RWPE2 (cell line): ENCODE measurements around the gene ADAMTS10.

Source experiments
- ATAC-seq: fragments of 200-7000 bp; cut with Tn5 transposase; 3 replicates; pipeline ENCODE4 v1.9.1; 2021; ENCODE audit warnings: low read depth
- DNase-seq: peaks from one replicate; pipeline ENCODE4 v3.0.0-alpha.2; 2020; ENCODE audit warnings: low spot score
- H3K27ac ChIP-seq: fragments of 450-650 bp; 2 replicates; pipeline ENCODE4 v1.5.1; 2017; ENCODE audit warnings: mild to moderate bottlenecking; ENCODE audit not compliant: poor library complexity, severe bottlenecking
- H3K27me3 ChIP-seq: fragments of 250-450 bp; sonication (Bioruptor Pico); 2 replicates; pipeline ENCODE4 v1.5.1; 2021; ENCODE audit warnings: mild to moderate bottlenecking, moderate library complexity; ENCODE audit not compliant: insufficient read depth, poor library complexity, severe bottlenecking
- H3K36me3 ChIP-seq: fragments of 250-450 bp; sonication (Bioruptor Pico); 2 replicates; pipeline ENCODE4 v1.5.1; 2020; ENCODE audit warnings: low read depth, mild to moderate bottlenecking, moderate library complexity
- H3K4me1 ChIP-seq: fragments of 250-450 bp; sonication (Bioruptor Pico); 2 replicates; pipeline ENCODE4 v1.5.1; 2021; ENCODE audit warnings: mild to moderate bottlenecking, moderate library complexity; ENCODE audit not compliant: insufficient read depth, poor library complexity, severe bottlenecking
- H3K4me3 ChIP-seq: fragments of 250-450 bp; sonication (Bioruptor Pico); 2 replicates; pipeline ENCODE4 v1.5.1; 2021; ENCODE audit warnings: mild to moderate bottlenecking, moderate library complexity; ENCODE audit not compliant: severe bottlenecking
- H3K9me3 ChIP-seq: fragments of 250-450 bp; sonication (Bioruptor Pico); 2 replicates; pipeline ENCODE4 v1.5.1; 2021; ENCODE audit warnings: mild to moderate bottlenecking, moderate library complexity; ENCODE audit not compliant: severe bottlenecking
- TF ChIP-seq, protein P1 (sequence below): fragments of 450-650 bp; IDR thresholded peaks from one replicate; pipeline ENCODE4 v1.5.1; 2017; ENCODE audit warnings: mild to moderate bottlenecking, moderate library complexity; ENCODE audit not compliant: poor library complexity, severe bottlenecking

ADAMTS10 gene

GRCh38 chr19:8545743-8546142, 64.8 kb downstream of the ADAMTS10 start:
- no peak overlapping the region for H3K4me3 ChIP-seq
- DNase-seq (no peak), ATAC-seq (no peak)
- no peaks in the 10 kb centered on the region for H3K36me3 ChIP-seq
- TF ChIP-seq, protein P1, sequence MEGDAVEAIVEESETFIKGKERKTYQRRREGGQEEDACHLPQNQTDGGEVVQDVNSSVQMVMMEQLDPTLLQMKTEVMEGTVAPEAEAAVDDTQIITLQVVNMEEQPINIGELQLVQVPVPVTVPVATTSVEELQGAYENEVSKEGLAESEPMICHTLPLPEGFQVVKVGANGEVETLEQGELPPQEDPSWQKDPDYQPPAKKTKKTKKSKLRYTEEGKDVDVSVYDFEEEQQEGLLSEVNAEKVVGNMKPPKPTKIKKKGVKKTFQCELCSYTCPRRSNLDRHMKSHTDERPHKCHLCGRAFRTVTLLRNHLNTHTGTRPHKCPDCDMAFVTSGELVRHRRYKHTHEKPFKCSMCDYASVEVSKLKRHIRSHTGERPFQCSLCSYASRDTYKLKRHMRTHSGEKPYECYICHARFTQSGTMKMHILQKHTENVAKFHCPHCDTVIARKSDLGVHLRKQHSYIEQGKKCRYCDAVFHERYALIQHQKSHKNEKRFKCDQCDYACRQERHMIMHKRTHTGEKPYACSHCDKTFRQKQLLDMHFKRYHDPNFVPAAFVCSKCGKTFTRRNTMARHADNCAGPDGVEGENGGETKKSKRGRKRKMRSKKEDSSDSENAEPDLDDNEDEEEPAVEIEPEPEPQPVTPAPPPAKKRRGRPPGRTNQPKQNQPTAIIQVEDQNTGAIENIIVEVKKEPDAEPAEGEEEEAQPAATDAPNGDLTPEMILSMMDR = no peak
- H3K27ac ChIP-seq = no peak overlapping the region
- no peaks in the 10 kb centered on the region for H3K27me3 ChIP-seq
- no peaks in the 10 kb centered on the region for H3K9me3 ChIP-seq
- no peaks in the 10 kb centered on the region for H3K4me1 ChIP-seq

GRCh38 chr19:8544168-8544567, 66.3 kb downstream of the ADAMTS10 start:
- ATAC-seq (no peak), DNase-seq (no peak)
- TF ChIP-seq, protein P1 = no peak
- Histone ChIP-seq H3K9me3 (no peaks in the 10 kb centered on the region), H3K4me1 (no peaks in the 10 kb centered on the region), H3K36me3 (no peaks in the 10 kb centered on the region), H3K27me3 (no peaks in the 10 kb centered on the region), H3K27ac (no peak overlapping the region), H3K4me3 (no peak overlapping the region)

- DNase-seq (no peak), ATAC-seq (no peak)
- H3K4me1 ChIP-seq = no peaks in the 10 kb centered on the region
- TF ChIP-seq, protein P1 = no peak
- no peaks in the 10 kb centered on the region for H3K9me3 ChIP-seq
- no peak overlapping the region for H3K27ac ChIP-seq
- H3K36me3 ChIP-seq = no peaks in the 10 kb centered on the region
- no peak overlapping the region for H3K4me3 ChIP-seq
- H3K27me3 ChIP-seq = no peaks in the 10 kb centered on the region
Observed at GRCh38 chr19:8539621-8540149, 70.8 kb downstream of the ADAMTS10 start.

- DNase-seq (no peak), ATAC-seq (no peak)
- H3K27ac ChIP-seq = no peak overlapping the region
- H3K4me1 ChIP-seq = no peaks in the 10 kb centered on the region
- TF ChIP-seq, protein P1 = no peak
- H3K27me3 ChIP-seq = no peaks in the 10 kb centered on the region
- no peak overlapping the region for H3K4me3 ChIP-seq
- no peaks in the 10 kb centered on the region for H3K9me3 ChIP-seq
- H3K36me3 ChIP-seq = no peaks in the 10 kb centered on the region
Observed at GRCh38 chr19:8537099-8537498, 73.4 kb downstream of the ADAMTS10 start.

- no peak for DNase-seq
- no peak overlapping the region for H3K27ac ChIP-seq
Observed at GRCh38 chr19:8536282-8536681, 74.2 kb downstream of the ADAMTS10 start.

More at GRCh38 chr19:8536282-8536681, 74.2 kb downstream of the ADAMTS10 start:
- Histone ChIP-seq H3K9me3 (no peaks in the 10 kb centered on the region), H3K36me3 (no peaks in the 10 kb centered on the region), H3K27me3 (no peaks in the 10 kb centered on the region), H3K4me3 (no peak overlapping the region), H3K4me1 (no peaks in the 10 kb centered on the region)
- ATAC-seq = no peak
- TF ChIP-seq, protein P1 = no peak
